Psoas muscle (tissue), 8 donors: ENCODE data around the gene ZNF837. TPM values are rescaled to one million over a fixed set of nuclear protein-coding genes. Genes with fewer than 3 reads are reported as not detected.

ENCODE experiments used
- ATAC-seq, 4 donors: fragments of 200-7000 bp; cut with Tn5 transposase; one replicate each; pipeline ENCODE4 v1.9.1; 2020; ENCODE audit warnings: moderate library complexity in 3 of 4, mild to moderate bottlenecking in 2 of 4
- DNase-seq, 2 donors: peaks; one replicate each; pipeline ENCODE4 v3.0.0-alpha.2; 2020
- H3K27ac ChIP-seq: fragments of 200-600 bp; one replicate; pipeline ENCODE4 v1.8.0; 2022
- H3K27me3 ChIP-seq, 3 donors: fragments of 200-600 bp in 1 of 3; one replicate each; pipeline versions ENCODE4 v1.6.1 to v1.8.0; 2013 to 2022; ENCODE audit warnings: low read length in 2 of 3, mild to moderate bottlenecking in 2 of 3, moderate library complexity in 1 of 3; ENCODE audit not compliant: insufficient read depth in 3 of 3
- H3K36me3 ChIP-seq, 2 donors: fragments of 200-600 bp in 1 of 2; one replicate each; pipeline versions ENCODE4 v1.6.1 to v1.8.0; 2013 to 2022; ENCODE audit warnings: low read depth in 1 of 2, mild to moderate bottlenecking in 1 of 2, moderate library complexity in 1 of 2; ENCODE audit not compliant: insufficient read depth in 1 of 2
- H3K4me1 ChIP-seq: fragments of 200-600 bp; one replicate; pipeline ENCODE4 v1.8.0; 2022
- H3K4me3 ChIP-seq: fragments of 200-600 bp; one replicate; pipeline ENCODE4 v1.8.0; 2022; ENCODE audit warnings: mild to moderate bottlenecking
- H3K9me3 ChIP-seq: fragments of 200-600 bp; one replicate; pipeline ENCODE4 v1.8.0; 2022
- WGBS, 3 donors: extraction: QIAGEN DNeasy Blood & Tissue Kit; methylation state at CpG; one replicate each; pipeline versions ENCODE4 v1.1.6 to v1.1.7; 2013; 5-methylcytosine and 5-hydroxymethylcytosine counted together
- intact Hi-C, 2 donors: fragments of 100-400 bp; cut with DNase I; formaldehyde crosslinking; loops; one replicate each; pipeline versions ENCODE4 v1.11.0 to v1.14.2; 2022
- polyA plus RNA-seq, 3 donors: library from polyadenylated mRNA; stranded (reverse); fragments of 200-250 nt; gene quantifications; one replicate each; pipeline ENCODE4 v1.2.3, GENCODE V29; 2013
- total RNA-seq, 4 donors: library from RNA; stranded (reverse); fragmentation: NEBNext Ultra II Directional in 2 of 4; extraction: Animal tissue kit (Norgen Biotek cat#: 25700) in 2 of 4; gene quantifications; one replicate each; pipeline versions ENCODE4 v1.2.1 to v1.2.4, GENCODE V29; 2021 to 2023
- TF ChIP-seq, protein P1 (sequence below): fragments of 200-600 bp; IDR thresholded peaks from one replicate; pipeline ENCODE4 v1.8.0; 2022; ENCODE audit warnings: antibody characterized with exemption
- donor health status: healthy with polysubstance abuse.
- donor health status: DM: no; HTN: no; CAD: no; lungs with moderate emphysema.
- donor health status: Bipolar disorder and iron deficiency.
- donor health status: healthy.
- donor health status: DM: yes; HTN: yes; CAD: no.
- donor health status: DM: no; HTN: no; CAD: no.
- donor health status: DM: no; HTN: no; CAD: no.
- donor health status: DM: yes; HTN: yes; CAD: no.

ZNF837 gene
- total and polyA plus RNA-seq, 7 donors, result 0.08 to 0.34 (median 0.24) TPM

GRCh38 chr19:58354478-58355030, 26.3 kb downstream of the ZNF837 start:
- TF ChIP-seq, protein P1, sequence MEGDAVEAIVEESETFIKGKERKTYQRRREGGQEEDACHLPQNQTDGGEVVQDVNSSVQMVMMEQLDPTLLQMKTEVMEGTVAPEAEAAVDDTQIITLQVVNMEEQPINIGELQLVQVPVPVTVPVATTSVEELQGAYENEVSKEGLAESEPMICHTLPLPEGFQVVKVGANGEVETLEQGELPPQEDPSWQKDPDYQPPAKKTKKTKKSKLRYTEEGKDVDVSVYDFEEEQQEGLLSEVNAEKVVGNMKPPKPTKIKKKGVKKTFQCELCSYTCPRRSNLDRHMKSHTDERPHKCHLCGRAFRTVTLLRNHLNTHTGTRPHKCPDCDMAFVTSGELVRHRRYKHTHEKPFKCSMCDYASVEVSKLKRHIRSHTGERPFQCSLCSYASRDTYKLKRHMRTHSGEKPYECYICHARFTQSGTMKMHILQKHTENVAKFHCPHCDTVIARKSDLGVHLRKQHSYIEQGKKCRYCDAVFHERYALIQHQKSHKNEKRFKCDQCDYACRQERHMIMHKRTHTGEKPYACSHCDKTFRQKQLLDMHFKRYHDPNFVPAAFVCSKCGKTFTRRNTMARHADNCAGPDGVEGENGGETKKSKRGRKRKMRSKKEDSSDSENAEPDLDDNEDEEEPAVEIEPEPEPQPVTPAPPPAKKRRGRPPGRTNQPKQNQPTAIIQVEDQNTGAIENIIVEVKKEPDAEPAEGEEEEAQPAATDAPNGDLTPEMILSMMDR, result no peak
- DNase-seq, result no peak
- Histone ChIP-seq H3K9me3 (no peaks in the 10 kb centered on the region), H3K27me3 (peaks cover 0 to 29% (median 4%) of the 10 kb centered on the region in 3 donors), H3K4me1 (no peaks in the 10 kb centered on the region), H3K36me3 (no peaks in the 10 kb centered on the region), H3K27ac (no peak overlapping the region), H3K4me3 (no peak overlapping the region)
- no peak for ATAC-seq
- 68 to 79% (median 74%) methylated on average over 6 of the region's 6 CpGs for WGBS, 3 donors
- intact Hi-C loops, result no loop called here

DNA sequence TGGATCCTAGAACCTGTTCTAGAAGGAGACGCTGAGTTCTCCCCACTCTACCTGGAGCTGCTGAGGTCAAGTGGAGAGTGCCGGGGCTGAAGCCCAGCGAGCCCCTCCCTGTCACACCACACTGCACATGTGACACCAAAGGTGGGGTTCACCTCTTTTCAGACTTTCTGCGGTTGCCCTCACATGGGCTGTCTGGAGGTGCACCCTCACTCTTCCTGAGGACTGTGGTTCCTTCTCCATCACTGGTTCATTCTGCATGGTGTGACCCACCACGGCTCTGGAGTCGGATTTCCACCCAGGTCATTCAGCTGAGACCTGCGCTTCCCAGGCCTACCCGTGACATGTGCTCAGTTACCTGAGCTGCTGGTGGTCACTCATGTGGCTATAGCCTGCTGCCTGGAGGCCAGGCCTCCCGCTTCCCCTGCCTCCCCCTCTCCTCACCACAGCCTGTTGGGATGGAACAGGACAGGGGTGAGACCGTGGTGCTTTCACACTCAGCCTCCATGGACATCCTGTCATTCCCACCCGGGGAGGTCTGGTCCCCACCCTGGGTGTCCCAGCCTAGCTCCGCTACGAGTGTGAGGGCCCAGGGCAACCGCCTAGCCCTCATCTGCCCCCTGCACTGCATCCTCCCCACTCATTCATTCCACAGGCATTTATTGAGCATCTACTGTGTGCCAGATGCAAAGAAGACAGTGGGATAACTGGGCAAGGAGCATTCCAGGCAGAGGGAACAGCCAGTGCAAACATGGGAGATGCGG, 26.9 kb downstream of the ZNF837 start:
- Histone ChIP-seq H3K27ac (no peak overlapping the region), H3K4me1 (no peaks in the 10 kb centered on the region), H3K4me3 (no peak overlapping the region), H3K27me3 (peaks cover 0 to 33% (median 4%) of the 10 kb centered on the region in 3 donors), H3K36me3 (no peaks in the 10 kb centered on the region), H3K9me3 (no peaks in the 10 kb centered on the region)
- 80 to 84% (median 80%) methylated on average over 15 of the region's 15 CpGs for WGBS, 3 donors
- ATAC-seq (no peak), DNase-seq (no peak)
- intact Hi-C loops, result no loop called here
- TF ChIP-seq, protein P1, result no peak

- DNase-seq (no peak), ATAC-seq (no peak)
- TF ChIP-seq, protein P1, result no peak
- Histone ChIP-seq H3K4me3 (no peak within 1 kb of the TSS), H3K27ac (no peak within 1 kb of the TSS), H3K27me3 (peaks cover 0 to 38% (median 4%) of the 10 kb centered on the region in 3 donors), H3K36me3 (no peaks in the 10 kb centered on the region), H3K9me3 (no peaks in the 10 kb centered on the region), H3K4me1 (no peaks in the 10 kb centered on the region)
- WGBS, 3 donors, result 71 to 77% (median 77%) methylated on average over 24 to 26 of the region's 26 CpGs
- intact Hi-C loops, result no loop called here
Observed at GRCh38 chr19:58352760-58353671, 27.8 kb downstream of the ZNF837 start, which contains the start of gene A1BG. Gene A1BG, minus strand, starts transcription at chr19:58353492. Its CDS starts 55 bp downstream, at chr19:58353437.

DNA sequence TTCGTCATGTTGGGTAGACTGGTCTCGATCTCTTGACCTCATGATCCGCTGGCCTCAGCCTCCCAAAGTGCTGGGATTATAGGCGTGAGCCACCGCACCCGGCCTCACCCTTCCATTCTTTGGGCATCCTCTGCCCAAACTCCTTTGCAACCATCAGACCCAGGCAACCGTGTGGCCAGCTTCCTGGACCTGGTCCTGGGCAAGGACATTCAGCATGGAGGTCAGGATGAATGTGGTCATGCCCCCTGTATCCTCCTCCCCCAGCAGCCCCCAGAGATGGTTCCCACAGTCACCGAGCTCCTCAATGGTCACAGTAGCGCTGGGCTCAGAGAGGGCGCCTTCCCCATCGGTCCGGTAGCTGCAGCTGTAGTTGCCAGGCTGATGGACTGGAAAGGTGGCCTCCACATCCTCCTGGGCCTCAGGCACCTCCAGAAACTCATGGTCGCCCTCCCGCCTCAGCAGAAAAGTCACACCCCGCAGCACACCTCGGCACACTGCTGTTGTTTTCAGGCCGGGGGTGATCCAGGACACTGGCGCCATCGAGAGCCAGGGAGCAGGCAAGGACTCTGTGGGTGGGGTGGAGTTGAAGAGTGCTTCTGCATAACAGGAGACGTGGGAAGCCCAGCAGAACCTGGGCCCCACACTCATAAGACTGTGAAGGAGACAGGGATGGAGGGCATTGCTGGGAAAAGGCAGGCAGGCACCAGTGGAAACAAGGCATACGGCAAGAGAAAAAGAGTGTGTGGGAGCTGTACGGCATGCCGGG, 28.7 kb downstream of the ZNF837 start:
- no peak overlapping the region for H3K4me3 ChIP-seq
- peaks cover 0 to 46% (median 6%) of the 10 kb centered on the region in 3 donors for H3K27me3 ChIP-seq
- no peak for ATAC-seq
- intact Hi-C loops, result no loop called here
- no peak overlapping the region for H3K27ac ChIP-seq
- DNase-seq, result no peak
- TF ChIP-seq, protein P1, result no peak
- H3K9me3 ChIP-seq, result no peaks in the 10 kb centered on the region
- H3K36me3 ChIP-seq, result no peaks in the 10 kb centered on the region
- no peaks in the 10 kb centered on the region for H3K4me1 ChIP-seq
- WGBS, 3 donors, result 82 to 87% (median 84%) methylated on average over 23 of the region's 23 CpGs
